GM18502 (cell line): ENCODE results near the gene MORF4L1.
A peak's percentile ranks its signal among the peaks of the same experiment; 100 is the strongest.
"Not testable (repeated sequence)": the region's sequence is repeated elsewhere in the genome, so short reads cannot be mapped to it uniquely, and the experiment has no call there.

Experiments
- ATAC-seq: cut with Tn5 transposase; IDR thresholded peaks from one replicate; pipeline ENCODE4 v1.9.1; 2021; ENCODE audit warnings: mild to moderate bottlenecking; ENCODE audit not compliant: unreplicated experiment, poor library complexity

Gene MORF4L1

DNA sequence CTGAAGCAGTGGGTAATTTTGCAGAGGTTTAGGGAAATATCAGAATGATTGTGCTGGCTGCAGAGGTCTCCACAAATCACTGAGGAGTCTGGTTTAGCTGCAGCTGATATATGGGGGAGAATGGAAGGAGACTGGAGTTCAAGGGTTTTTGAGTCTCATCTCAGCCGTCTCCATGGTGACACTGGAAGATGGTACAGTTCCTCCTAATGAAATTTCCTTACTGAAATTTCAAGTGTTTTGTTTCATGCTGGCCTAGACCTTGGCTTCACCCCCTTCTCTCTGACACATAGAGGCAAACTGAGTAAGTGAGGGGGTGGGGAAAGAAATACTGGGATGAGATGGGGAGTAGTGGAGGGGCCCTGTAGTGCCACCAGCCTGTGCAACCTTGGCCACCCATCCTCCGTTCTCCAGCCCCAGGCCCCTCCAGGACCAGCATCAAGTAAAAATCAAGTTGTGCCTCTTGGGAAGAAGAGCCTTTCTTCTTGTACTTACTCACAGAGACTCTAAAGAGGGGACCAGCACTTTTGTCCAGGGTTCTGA, 17.8 kb upstream of the MORF4L1 start:
- no peak for ATAC-seq

DNA sequence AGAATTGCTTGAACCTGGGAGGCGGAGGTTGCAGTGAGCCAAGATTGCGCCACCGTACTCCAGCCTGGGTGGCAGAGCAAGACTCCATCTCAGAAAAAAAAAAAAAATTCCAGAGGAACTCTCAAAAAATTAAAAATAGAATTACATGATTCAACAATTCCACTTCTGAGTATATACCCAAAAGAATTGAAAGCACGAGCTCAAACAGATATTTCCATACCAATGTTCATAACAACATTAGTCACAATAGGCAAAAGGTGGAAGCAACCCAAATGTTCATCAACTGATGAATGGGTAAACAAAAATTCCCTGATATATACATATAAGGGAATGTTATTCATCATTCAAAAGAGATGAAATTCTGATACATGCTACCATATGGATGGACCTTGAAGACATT, 16.9 kb upstream of the MORF4L1 start:
- ATAC-seq, result no peak

GRCh38 chr15:78859971-78860719, 12.5 kb upstream of the MORF4L1 start:
- ATAC-seq, result peak; percentile 86

- not testable (repeated sequence) for ATAC-seq
Measured at GRCh38 chr15:78865585-78865984, 7.1 kb upstream of the MORF4L1 start.

DNA sequence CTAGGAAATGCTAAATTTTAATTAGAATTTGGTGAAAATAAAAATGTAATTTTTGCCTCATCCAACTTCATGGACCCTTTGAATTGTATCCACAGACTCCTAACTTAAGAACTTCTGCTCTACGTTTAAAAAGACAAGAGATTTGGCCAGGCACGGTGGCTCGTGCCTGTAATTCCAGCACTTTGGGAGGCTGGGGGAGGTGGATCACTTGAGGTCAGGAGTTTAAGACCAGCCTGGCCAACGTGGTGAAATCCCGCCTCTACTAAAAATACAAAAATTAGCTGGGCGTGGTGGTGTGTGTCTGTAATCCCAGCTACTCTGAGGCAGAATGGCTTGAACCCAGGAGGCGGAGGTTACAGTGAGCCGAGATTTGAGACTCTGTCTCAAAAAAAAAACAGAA, 6.7 kb upstream of the MORF4L1 start:
- not testable (repeated sequence) for ATAC-seq

DNA sequence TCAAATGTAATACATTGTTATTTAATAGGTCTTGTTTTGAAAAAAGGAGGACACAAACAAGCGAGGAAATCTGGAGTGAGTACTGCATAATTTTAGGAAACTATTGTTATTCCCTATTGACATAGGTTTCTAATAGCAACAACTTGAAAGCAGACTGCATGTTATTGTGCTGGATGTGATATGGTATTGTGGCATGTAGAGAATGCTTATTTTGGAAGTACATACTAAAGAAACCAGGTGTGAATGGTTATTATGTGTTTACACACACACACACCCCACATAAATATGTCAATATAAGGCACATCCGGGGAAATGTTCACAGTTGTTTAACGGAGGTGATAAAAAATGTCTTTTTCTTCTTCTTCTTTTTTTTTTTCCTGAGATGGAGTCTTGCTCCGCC, 5.9 kb upstream of the MORF4L1 start:
- ATAC-seq, result no peak

GRCh38 chr15:78868366-78868765, 4.3 kb upstream of the MORF4L1 start:
- ATAC-seq, result no peak

- ATAC-seq, result not testable (repeated sequence)
Measured at GRCh38 chr15:78871483-78872127, 1.1 kb upstream of the MORF4L1 start.

- ATAC-seq, result peak; percentile 77
Measured at GRCh38 chr15:78872972-78873792, 492 bp downstream of the MORF4L1 start.

- no peak for ATAC-seq
Measured at GRCh38 chr15:78873793-78874765, 1.4 kb downstream of the MORF4L1 start.

DNA sequence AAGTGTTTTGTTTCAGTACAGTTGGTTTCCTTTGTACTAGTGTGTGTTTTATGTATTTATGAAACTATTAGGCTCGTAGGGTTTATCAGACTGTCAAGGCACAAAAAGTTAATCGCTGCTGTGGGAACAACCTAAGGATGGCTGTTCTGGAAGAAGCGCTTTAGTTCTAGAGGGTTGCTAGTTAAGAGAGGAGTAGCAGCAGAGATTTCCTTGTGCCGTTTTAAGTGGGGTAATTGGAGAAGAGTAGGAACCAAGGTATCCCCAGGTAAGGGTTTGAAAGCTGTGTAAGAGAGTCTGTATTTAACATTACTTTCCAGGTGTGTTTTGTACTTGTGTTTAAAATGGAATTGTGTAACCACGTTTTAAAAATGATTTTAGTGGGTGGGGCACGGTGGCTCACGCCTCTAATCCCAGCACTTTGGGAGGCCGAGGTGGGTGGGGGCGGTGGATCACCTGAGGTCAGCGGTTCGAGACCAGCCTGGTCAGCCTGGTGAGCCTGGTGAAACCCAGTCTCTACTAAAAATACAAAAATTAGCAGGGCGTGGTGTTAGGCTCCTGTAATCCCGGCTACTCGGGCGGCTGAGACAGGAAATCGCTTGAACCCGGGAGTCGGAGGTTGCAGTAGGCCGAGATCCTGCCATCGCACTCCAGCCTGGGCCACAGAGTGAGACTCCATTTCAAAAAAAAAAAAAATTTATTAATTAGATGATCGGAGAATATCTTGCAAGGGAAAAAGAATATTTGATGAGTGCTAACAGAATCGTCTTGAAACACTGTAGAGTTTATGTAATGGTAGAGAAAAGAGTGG, 2.6 kb downstream of the MORF4L1 start:
- ATAC-seq, result no peak

DNA sequence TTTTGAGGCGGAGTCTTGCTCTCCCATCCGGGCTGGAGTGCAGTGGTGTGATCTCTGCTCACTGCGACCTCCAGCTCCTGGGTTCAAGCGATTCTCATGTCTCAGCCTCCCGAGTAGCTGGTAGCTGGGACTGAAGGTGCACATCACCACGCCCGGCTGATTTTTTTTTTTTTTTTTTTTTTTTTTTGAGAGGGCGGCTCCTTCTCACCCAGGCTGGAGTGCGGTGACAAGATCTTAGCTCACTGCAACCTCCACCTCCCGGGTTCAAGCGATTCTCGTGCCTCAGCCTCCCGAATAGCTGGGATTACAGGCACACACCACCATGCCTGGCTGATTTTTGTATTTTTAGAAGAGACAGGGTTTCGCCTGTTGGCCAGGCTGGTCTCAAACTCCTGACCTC, 4.3 kb downstream of the MORF4L1 start:
- not testable (repeated sequence) for ATAC-seq

DNA sequence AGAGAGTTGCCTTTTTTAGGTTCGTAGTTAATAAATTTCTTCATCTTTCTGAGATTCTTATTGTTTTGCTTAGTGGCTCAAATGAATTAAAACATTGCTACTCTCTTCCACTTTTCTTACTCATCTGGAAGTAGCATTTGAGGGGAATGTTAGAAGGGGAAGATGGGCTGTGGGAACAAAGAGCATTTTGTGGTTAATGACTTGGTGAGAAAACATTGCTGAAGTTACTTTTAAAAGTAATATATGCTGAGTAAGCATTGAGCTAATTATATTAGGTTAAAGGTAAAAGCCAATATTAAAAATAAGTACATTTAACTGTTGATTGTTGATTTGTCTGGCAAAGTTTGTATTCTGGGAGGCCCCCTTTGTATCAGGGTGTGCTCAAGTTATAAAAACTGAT, 5.7 kb downstream of the MORF4L1 start:
- no peak for ATAC-seq

DNA sequence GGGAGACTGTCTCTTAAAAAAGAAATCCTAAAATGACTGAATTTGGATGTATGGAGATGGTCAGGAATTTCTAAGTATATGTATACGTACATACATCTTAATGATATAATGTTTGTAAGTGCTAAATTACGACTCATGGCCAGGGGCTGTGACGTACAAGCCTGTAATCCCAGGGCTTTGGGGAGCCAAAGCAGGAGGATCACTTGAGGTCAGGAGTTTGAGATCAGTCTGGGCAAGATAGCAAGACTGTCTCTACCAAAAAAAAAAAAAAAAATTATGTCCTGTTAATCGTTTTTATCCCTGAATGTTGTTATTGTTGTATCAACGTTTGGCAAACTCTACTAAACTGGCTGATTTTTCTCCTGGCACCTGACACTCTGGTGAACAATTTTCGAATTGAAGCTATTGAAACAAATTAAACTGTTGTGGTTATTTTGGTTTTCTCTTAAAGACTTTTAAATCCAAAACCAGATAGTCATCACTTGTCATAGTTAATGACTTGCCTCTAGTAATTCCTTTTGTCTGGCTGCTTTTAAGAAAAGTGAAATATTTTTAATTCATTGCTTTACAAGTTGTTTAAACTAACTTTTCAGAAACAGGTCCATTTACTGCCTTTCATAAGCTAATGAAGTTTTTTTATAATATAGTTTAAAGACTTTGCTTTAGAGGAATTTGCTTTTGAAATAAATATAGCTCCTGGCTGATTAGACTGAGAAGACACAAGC, 7.0 kb downstream of the MORF4L1 start:
- no peak for ATAC-seq

GRCh38 chr15:78880242-78880533, 7.5 kb downstream of the MORF4L1 start:
- ATAC-seq, result no peak

DNA sequence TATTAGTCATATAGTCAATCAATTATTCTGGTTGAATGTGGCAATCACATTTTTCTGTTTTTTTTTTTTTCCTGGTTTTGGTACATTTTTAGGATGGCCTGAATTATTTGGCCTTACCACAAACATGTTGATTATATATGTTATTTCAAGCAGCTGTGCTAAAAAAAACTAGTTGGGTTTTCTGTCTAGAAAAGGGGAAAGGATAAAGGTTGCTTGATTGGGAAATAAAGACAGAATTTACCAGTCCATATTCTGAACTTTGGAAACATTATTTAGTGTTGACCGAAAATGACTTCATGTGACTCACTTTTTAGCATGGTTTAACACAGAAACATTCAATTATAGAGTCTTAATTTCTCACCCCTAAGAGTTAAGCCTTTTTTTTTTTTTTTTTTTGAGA, 8.1 kb downstream of the MORF4L1 start:
- ATAC-seq, result no peak

- ATAC-seq, result no peak
Measured at GRCh38 chr15:78881681-78882080, 9.0 kb downstream of the MORF4L1 start.

- ATAC-seq, result no peak
Measured at GRCh38 chr15:78889000-78889399, 16.3 kb downstream of the MORF4L1 start.

GRCh38 chr15:78893538-78893937, 20.8 kb downstream of the MORF4L1 start:
- no peak for ATAC-seq
